Measurements from ENCODE around the gene POLR1G. TPM values are rescaled to one million over a fixed set of nuclear protein-coding genes. Genes with fewer than 3 reads are reported as not detected.
A peak's percentile ranks its signal among the peaks of the same experiment; 100 is the strongest.

Gene POLR1G
- total and polyA plus RNA-seq, 9 of the 15 experiments (the other 6 are each of a cell fraction or from before 2014, with no cell fraction given), result 3.0 to 50.1 (median 27.4) TPM

- no peak for TF ChIP-seq IRF9 (tag; IDR thresholded peaks at IDR 0.05)
- 0 out of 2 replicates have a peak, but pooled peaks have one; percentile 15 for TF ChIP-seq ZBTB1 (CRISPR knock-in tag; IDR thresholded peaks at IDR 0.05; ENCODE audit: borderline replicate concordance, low read depth)
- TF ChIP-seq ATF4 (CRISPR knock-in tag; IDR thresholded peaks at IDR 0.05), result no peak
- no peak for TF ChIP-seq CEBPB (tag; IDR thresholded peaks at IDR 0.05)
- no peak for TF ChIP-seq NR4A1 (CRISPR knock-in tag; IDR thresholded peaks at IDR 0.05)
- no peak; the same call in 1 of the 2 replicates for TF ChIP-seq NR4A1 (tag; IDR thresholded peaks at IDR 0.05)
- no peak for TF ChIP-seq CSDE1 (IDR thresholded peaks at IDR 0.05)
- TF ChIP-seq ZNF24 (IDR thresholded peaks at IDR 0.05), result no peak
- TF ChIP-seq ZBTB8A (IDR thresholded peaks at IDR 0.05; ENCODE audit: partially characterized antibody), result no peak
- TF ChIP-seq SIN3A (IDR thresholded peaks at IDR 0.05; ENCODE audit: borderline replicate concordance in 2 of 2, control insufficient read depth in 1 of 2, low read depth in 2 of 2, low read length in 2 of 2), result peak in 1 of 2 experiments; percentile 43; a peak in 1 of 4 replicates
- no peak for TF ChIP-seq ETV5 (CRISPR knock-in tag; IDR thresholded peaks at IDR 0.05; ENCODE audit: low read depth)
- no peak for TF ChIP-seq TFAM (CRISPR knock-in tag; conservative IDR thresholded peaks at IDR 0.05)
- TF ChIP-seq ZNF707 (CRISPR knock-in tag; conservative IDR thresholded peaks at IDR 0.05), result no peak
- TF ChIP-seq PURB (CRISPR knock-in tag; IDR thresholded peaks at IDR 0.05; ENCODE audit: low read depth), result no peak
- no peak for TF ChIP-seq ZNF324 (CRISPR knock-in tag; IDR thresholded peaks at IDR 0.05)
- TF ChIP-seq ZBTB5 (IDR thresholded peaks at IDR 0.05), result no peak
- no peak for TF ChIP-seq ATF3 (IDR thresholded peaks at IDR 0.05)
- TF ChIP-seq ATF3 (CRISPR knock-in tag; conservative IDR thresholded peaks at IDR 0.05), result no peak; the same call in 1 of the 2 replicates
- TF ChIP-seq ZNF696 (CRISPR knock-in tag; conservative IDR thresholded peaks at IDR 0.05), result no peak
- no peak for TF ChIP-seq MXD1 (CRISPR knock-in tag; IDR thresholded peaks at IDR 0.05; ENCODE audit: borderline replicate concordance, poor library complexity, severe bottlenecking)
- TF ChIP-seq USF2 (CRISPR knock-in tag; IDR thresholded peaks at IDR 0.05), result no peak
- TF ChIP-seq ZC3H8 (IDR thresholded peaks at IDR 0.05), result no peak
Measured at GRCh38 chr19:45404557-45405434, 1.6 kb upstream of the POLR1G start, which contains the start of gene PPP1R13L (continued).

All from K562 (cell line).